H54 (cell line): ENCODE measurements around the gene RFTN2.
"Not testable (repeated sequence)": the region's sequence is repeated elsewhere in the genome, so short reads cannot be mapped to it uniquely, and the experiment has no call there.

Experiments used
- DNase-seq: peaks from one replicate; pipeline ENCODE4 v3.0.0; 2011; ENCODE audit warnings: low spot score, mixed read lengths; ENCODE audit not compliant: insufficient read length
- FAIRE-seq: peaks from 3 replicates; lab custom pipeline; 2011; peaks lifted over from hg19 to GRCh38; lab: Jason Lieb, UNC
- POLR2A ChIP-seq: IDR thresholded peaks from 2 replicates; pipeline ENCODE4 v1.6.1; 2011; ENCODE audit warnings: low read depth, mild to moderate bottlenecking, low read length

Gene RFTN2

DNA sequence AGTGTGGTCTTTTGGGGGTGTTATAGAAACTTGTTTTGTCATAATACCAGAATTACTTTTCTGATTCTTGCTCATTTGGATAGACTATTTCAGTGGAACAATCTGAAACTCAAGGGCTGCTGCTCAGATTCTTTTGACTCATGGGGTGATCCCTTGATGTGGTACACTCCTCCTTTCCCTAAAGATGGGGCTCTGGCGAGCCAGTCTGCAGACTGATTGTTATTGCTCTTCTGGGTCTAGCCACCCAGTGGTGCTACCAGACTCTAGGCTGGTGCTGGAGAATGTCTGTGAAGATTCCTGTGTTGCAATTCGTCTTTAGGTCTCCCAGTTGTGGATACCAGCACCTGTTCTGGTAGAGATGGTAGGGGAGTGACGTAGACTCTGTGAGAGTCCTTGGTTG, 25.6 kb upstream of the RFTN2 start:
- FAIRE-seq (no peak), DNase-seq (no peak)
- TF ChIP-seq POLR2A: no peak

DNA sequence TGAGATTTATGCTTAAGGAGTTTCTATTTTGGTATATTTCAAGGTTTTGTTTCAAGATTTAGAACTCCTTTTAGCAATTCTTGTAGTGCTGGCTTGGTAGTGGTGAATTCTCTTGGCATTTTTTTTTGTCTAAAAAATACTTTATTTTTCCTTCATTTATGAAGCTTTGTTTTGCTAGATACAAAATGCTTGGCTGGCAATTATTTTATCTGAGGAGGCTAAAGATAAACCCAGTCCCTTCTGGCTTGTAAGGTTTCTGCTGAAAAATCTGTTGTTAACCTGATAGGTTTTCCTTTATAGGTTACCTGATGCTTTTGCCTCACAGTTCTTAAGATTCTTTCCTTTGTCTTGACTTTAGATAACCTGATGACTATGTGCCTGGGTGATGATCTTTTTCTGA, 24.3 kb upstream of the RFTN2 start:
- not testable (repeated sequence) for FAIRE-seq

DNA sequence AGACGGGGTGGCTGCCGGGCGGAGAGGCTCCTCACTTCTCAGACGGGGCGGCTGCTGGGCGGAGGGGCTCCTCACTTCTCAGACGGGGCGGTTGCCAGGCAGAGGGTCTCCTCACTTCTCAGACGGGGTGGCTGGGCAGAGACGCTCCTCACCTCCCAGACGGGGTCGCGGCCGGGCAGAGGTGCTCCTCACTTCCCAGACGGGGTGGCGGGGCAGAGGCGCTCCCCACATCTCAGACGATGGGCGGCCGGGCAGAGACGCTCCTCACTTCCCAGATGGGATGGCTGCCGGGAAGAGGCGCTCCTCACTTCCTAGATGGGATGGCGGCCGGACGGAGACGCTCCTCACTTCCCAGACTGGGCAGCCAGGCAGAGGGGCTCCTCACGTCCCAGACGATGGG, 21.2 kb upstream of the RFTN2 start:
- DNase-seq, FAIRE-seq: not testable (repeated sequence)

More for the DNA sequence above, 24.3 kb upstream of the RFTN2 start:
- DNase-seq: not testable (repeated sequence)

- FAIRE-seq, DNase-seq: not testable (repeated sequence)
Observed at GRCh38 chr2:197695971-197696370, 20.6 kb upstream of the RFTN2 start.

DNA sequence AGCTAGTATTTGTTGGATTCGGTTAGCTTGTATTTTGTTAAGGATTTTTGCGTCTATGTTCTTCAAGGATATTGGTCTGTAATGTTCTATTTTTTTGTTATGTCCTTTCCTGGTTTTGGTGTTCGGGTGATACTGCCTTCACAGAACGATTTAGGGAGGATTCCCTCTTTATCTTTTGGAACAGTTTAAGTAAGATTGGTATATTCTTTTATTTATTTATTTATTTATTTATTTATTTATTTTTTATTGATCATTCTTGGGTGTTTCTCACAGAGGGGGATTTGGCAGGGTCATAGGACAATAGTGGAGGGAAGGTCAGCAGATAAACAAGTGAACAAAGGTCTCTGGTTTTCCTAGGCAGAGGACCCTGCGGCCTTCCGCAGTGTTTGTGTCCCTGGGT, 19.8 kb upstream of the RFTN2 start:
- not testable (repeated sequence) for DNase-seq, FAIRE-seq

- TF ChIP-seq POLR2A: no peak
- no peak for FAIRE-seq
- no peak for DNase-seq
Observed at GRCh38 chr2:197677483-197677882, 2.1 kb upstream of the RFTN2 start.

- TF ChIP-seq POLR2A: no peak
- DNase-seq: no peak
- peak; percentile 50 for FAIRE-seq
Observed at GRCh38 chr2:197677056-197677455, 1.7 kb upstream of the RFTN2 start.

DNA sequence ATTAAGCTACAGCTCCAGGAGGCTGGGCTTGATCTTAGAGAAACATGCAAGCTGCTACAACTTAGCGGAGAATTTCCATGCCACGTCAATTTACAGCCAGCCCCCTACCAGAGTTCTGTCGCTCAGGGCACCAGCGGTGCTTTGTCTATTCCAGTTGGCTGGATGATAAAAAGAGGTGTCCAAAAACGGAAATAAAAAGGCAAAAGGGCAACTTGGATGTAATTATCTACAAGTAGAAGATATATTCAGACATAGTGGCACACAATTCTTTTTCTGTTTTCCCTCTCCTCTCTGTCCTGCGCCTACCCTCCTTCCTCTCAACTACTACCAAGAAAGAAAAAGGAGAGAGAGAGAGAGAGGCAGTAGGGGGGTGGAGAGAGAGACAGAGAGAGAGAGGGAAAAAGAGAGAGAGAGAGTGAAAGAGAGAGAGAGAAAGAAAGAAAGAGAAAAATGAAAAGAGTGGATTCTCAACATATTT, 363 bp upstream of the RFTN2 start:
- FAIRE-seq (no peak), DNase-seq (no peak)
- no peak for TF ChIP-seq POLR2A

- no peak for FAIRE-seq
- no peak for DNase-seq
- TF ChIP-seq POLR2A: no peak
Observed at GRCh38 chr2:197674591-197674990, 796 bp downstream of the RFTN2 start.

GRCh38 chr2:197674060-197674459, 1.3 kb downstream of the RFTN2 start:
- no peak for FAIRE-seq

DNA sequence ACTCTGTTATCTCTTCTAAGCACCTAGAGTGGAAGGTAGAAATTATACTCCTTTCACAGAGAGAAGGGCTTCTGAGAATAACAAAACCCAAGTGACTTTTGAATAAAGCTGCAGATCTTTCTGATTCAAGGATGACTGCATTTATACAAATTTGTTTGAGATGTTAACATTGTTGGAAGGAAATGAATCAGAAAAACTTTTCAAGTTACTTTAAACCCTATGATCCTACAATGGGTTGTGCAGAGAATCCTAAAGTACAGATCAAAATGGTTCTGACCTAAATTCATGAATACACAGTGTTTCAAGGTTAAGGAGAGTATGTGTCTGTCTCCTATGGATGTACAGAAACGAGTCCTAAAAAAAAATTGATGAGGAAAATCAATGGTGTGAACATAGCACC, 1.8 kb downstream of the RFTN2 start:
- no peak for FAIRE-seq
- TF ChIP-seq POLR2A: no peak

More at GRCh38 chr2:197674060-197674459, 1.3 kb downstream of the RFTN2 start:
- DNase-seq: no peak
- TF ChIP-seq POLR2A: no peak

DNA sequence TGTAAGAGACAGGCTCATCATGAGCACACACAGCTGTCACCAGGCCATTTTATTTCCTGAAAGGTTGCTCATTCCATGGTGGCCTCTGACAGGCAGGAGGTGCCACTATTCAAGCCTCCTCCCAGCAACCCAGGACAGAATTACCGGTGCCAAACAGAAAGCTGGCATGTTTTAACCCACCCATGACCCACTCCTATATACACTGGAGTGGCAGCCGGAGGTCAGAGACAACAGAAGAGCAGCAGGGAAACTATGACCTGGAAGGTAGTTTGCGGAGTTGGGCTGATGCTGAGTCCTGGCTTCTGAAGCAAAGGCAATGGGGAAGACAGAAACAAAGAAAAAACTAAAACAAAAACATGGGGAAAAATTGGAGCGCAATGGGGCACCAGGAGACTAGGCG, 2.3 kb downstream of the RFTN2 start:
- no peak for DNase-seq

More for the DNA sequence above, 1.8 kb downstream of the RFTN2 start:
- DNase-seq: no peak

DNA sequence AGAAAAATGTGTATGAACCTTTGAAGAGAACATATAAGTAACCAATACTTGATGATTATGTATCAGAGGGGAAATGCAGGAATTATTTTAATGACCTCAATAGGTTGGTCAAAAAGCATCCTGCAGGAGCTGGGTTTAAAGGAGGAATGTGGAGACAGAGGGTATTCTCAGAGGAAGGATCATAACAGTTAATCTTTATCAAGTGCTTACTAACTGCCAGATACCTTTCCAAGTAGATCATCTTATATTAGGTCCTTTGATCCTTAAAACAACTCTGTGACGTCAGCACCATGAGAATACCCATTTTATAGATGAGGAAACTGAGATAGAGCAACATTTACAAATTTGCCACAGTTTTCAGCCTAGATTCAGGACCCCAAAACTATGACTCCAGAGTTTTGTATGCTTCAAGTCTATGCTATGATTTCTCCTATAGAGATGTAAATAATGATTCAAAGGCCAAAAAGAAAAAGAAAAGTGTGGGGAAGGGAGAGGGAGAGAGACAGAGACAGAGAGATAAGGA, 3.0 kb downstream of the RFTN2 start:
- no peak for TF ChIP-seq POLR2A
- FAIRE-seq (no peak), DNase-seq (no peak)

More for the DNA sequence above, 2.3 kb downstream of the RFTN2 start:
- no peak for TF ChIP-seq POLR2A
- FAIRE-seq: no peak

GRCh38 chr2:197669077-197669476, 6.3 kb downstream of the RFTN2 start:
- no peak for DNase-seq
- no peak for FAIRE-seq
- TF ChIP-seq POLR2A: no peak

- DNase-seq: no peak
- no peak for FAIRE-seq
- no peak for TF ChIP-seq POLR2A
Observed at GRCh38 chr2:197668296-197668695, 7.1 kb downstream of the RFTN2 start.

- TF ChIP-seq POLR2A: no peak
- DNase-seq (no peak), FAIRE-seq (no peak)
Observed at GRCh38 chr2:197666277-197666676, 9.1 kb downstream of the RFTN2 start.
